Aorta (tissue), 5 donors: Measurements from ENCODE around the gene TRIP6. TPM values are rescaled to one million over a fixed set of nuclear protein-coding genes. Genes with fewer than 3 reads are reported as not detected.
A peak's percentile ranks its signal among the peaks of the same experiment; 100 is the strongest.

Source experiments
- ATAC-seq: fragments of 200-7000 bp; cut with Tn5 transposase; one replicate; pipeline ENCODE4 v1.9.1; 2022; ENCODE audit warnings: moderate library complexity; ENCODE audit not compliant: low FRiP score
- DNase-seq, 2 donors: peaks; one replicate each; pipeline ENCODE4 v3.0.0-alpha.2; 2020
- H3K27ac ChIP-seq, 2 donors: one replicate each; pipeline ENCODE4 v1.5.1; 2013; ENCODE audit warnings: low read length in 2 of 2, mild to moderate bottlenecking in 2 of 2, moderate library complexity in 2 of 2, control low read depth in 1 of 2, inconsistent platforms in 1 of 2, low read depth in 1 of 2
- H3K27me3 ChIP-seq, 2 donors: one replicate each; pipeline ENCODE4 v1.6.1; 2013; ENCODE audit warnings: control low read depth in 1 of 2, low read length in 1 of 2, mild to moderate bottlenecking in 1 of 2, moderate library complexity in 1 of 2; ENCODE audit not compliant: insufficient read depth in 2 of 2, control insufficient read depth in 1 of 2
- H3K36me3 ChIP-seq, 2 donors: one replicate each; pipeline ENCODE4 v1.6.1; 2013; ENCODE audit warnings: control low read depth in 1 of 2, low read length in 1 of 2, mild to moderate bottlenecking in 1 of 2; ENCODE audit not compliant: insufficient read depth in 2 of 2, control insufficient read depth in 1 of 2
- H3K4me1 ChIP-seq, 2 donors: one replicate each; pipeline ENCODE4 v1.6.1; 2013; ENCODE audit warnings: low read length in 2 of 2, control low read depth in 1 of 2, mild to moderate bottlenecking in 1 of 2, moderate library complexity in 1 of 2; ENCODE audit not compliant: insufficient read depth in 2 of 2, control insufficient read depth in 1 of 2
- H3K4me3 ChIP-seq, 2 donors: one replicate each; pipeline ENCODE4 v1.5.1; 2013; ENCODE audit warnings: low read length in 2 of 2, control low read depth in 1 of 2, mild to moderate bottlenecking in 1 of 2
- H3K9me3 ChIP-seq: one replicate; pipeline ENCODE4 v1.6.1; 2013; ENCODE audit warnings: mild to moderate bottlenecking, low read length; ENCODE audit not compliant: control insufficient read depth
- WGBS, 2 donors: extraction: QIAGEN DNeasy Blood & Tissue Kit; methylation state at CpG; one replicate each; pipeline ENCODE4 v1.1.7; 2013; 5-methylcytosine and 5-hydroxymethylcytosine counted together
- intact Hi-C, 2 donors: fragments of 100-400 bp; cut with DNase I; formaldehyde crosslinking; loops; one replicate each; pipeline versions ENCODE4 v1.14.2 to v1.15.0; 2022
- polyA plus RNA-seq, 2 donors: library from polyadenylated mRNA; stranded (reverse); fragments of 200-250 nt; gene quantifications; one replicate each; pipeline ENCODE4 v1.2.3, GENCODE V29; 2013
- total RNA-seq, 2 donors: library from RNA; stranded (reverse); fragmentation: NEBNext Ultra II Directional; extraction: Animal tissue kit (Norgen Biotek cat#: 25700); gene quantifications; one replicate each; pipeline ENCODE4 v1.2.1, GENCODE V29; 2021
- donor health status: healthy with polysubstance abuse.
- donor health status: Bipolar disorder and iron deficiency.
- donor health status: DM: no; HTN: no; CAD: no.
- donor health status: DM: no; HTN: no; CAD: no.
- donor health status: DM: yes; HTN: yes; CAD: no.

Gene TRIP6
- total and polyA plus RNA-seq, 4 donors, result 39.3 to 136 (median 78.8) TPM

DNA sequence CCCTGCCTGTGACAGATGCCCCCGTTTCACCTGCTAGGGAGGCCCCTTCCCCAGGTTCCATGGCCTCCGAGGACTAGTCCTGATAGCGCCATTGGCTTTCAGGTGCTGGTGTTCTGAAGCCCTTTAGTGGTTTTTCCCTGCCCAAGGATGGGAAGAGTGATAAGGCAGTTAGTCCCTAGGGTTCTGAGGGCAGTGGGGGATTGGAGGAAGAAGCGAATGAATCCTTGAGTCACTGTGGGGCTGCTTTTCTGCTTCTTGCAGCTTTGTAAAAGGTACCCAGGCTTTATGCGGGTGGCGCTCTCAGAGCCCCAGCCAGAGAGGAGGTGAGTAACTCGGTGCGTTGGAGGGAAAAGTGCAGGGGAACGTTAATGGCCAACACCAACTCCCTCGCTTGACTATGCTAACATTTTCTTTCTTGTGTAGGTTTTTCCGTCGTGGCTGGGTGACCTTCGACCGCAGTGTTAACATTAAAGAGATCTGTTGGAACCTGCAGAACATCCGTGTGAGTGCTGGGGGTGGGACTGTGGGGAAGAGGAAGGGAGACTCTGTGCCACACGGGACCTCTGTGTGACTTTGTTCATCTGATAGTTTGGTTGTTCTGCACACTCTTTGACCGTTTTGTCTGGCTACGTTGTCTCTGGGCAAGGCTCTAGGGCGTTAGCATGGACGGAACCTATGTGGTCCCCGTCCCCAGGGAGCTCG lies 18.4 kb downstream of the TRIP6 start:
- 79 to 82% methylated on average over 22 of the region's 22 CpGs for WGBS, 2 donors
- DNase-seq, result no peak
- Histone ChIP-seq H3K4me1 (no peaks in the 10 kb centered on the region), H3K27me3 (no peaks in the 10 kb centered on the region), H3K27ac (no peak overlapping the region), H3K9me3 (no peaks in the 10 kb centered on the region), H3K4me3 (no peak overlapping the region), H3K36me3 (peaks cover 2 to 14% of the 10 kb centered on the region in 2 donors)
- intact Hi-C loops, result no loop called here
- ATAC-seq, result no peak

GRCh38 chr7:100886142-100886935 lies 19.2 kb downstream of the TRIP6 start:
- H3K4me3 ChIP-seq, result no peak overlapping the region
- ATAC-seq (no peak), DNase-seq (no peak)
- H3K9me3 ChIP-seq, result no peaks in the 10 kb centered on the region
- no peak overlapping the region for H3K27ac ChIP-seq
- no peaks in the 10 kb centered on the region for H3K4me1 ChIP-seq
- H3K36me3 ChIP-seq, result peaks cover 2 to 14% of the 10 kb centered on the region in 2 donors
- WGBS, 2 donors, result 85 to 89% methylated on average over 27 of the region's 27 CpGs
- H3K27me3 ChIP-seq, result no peaks in the 10 kb centered on the region
- intact Hi-C loops, result no loop called here

GRCh38 chr7:100886936-100887515 lies 19.8 kb downstream of the TRIP6 start:
- Histone ChIP-seq H3K36me3 (peaks cover 2 to 14% of the 10 kb centered on the region in 2 donors), H3K9me3 (no peaks in the 10 kb centered on the region), H3K4me3 (no peak overlapping the region), H3K27me3 (no peaks in the 10 kb centered on the region), H3K27ac (no peak overlapping the region), H3K4me1 (no peaks in the 10 kb centered on the region)
- 84 to 87% methylated on average over 25 of the region's 25 CpGs for WGBS, 2 donors
- intact Hi-C loops, result no loop called here
- DNase-seq, result no peak
- ATAC-seq, result no peak

DNA sequence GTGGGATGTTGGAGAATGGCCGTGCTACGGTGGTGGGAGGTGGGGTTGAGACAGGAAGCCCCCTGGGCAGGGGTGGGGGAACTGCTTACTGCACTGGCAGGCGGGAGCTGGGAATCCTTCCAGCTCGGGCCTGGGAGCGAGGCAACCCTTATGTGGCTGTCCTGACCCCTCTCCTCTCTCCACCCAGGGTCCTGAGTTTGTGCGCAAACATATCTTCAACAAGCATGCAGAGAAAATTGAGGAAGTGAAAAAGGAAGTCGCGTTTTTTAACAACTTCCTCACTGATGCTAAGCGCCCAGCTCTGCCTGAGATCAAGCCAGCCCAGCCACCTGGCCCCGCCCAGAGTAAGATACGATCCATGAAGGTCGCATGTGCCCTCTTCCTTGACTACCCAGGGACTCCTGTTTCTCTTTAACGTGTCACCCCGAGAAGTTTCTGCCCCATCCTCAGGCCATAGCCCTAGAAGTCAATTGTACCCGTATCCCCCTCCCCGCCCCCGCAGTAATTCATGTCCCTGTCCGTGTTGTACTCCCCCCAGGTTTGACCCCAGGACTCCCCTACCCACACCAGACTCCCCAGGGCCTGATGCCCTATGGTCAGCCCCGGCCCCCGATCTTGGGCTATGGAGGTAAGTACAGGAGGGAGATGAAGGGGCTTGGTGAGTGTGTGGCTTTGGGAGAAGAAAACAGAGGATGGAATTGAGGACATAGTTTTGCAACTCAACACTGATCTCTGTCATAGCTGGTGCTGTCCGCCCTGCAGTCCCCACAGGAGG lies 20.5 kb downstream of the TRIP6 start:
- ATAC-seq (no peak), DNase-seq (no peak)
- Histone ChIP-seq H3K4me1 (no peaks in the 10 kb centered on the region), H3K9me3 (no peaks in the 10 kb centered on the region), H3K4me3 (no peak overlapping the region), H3K36me3 (peaks cover 2 to 14% of the 10 kb centered on the region in 2 donors), H3K27me3 (no peaks in the 10 kb centered on the region), H3K27ac (no peak overlapping the region)
- 72 to 74% methylated on average over 21 of the region's 21 CpGs for WGBS, 2 donors
- intact Hi-C loops, result no loop called here

- ATAC-seq (no peak), DNase-seq (no peak)
- Histone ChIP-seq H3K27me3 (no peaks in the 10 kb centered on the region), H3K9me3 (no peaks in the 10 kb centered on the region), H3K4me1 (no peaks in the 10 kb centered on the region), H3K36me3 (peaks cover 2 to 14% of the 10 kb centered on the region in 2 donors), H3K4me3 (no peak overlapping the region), H3K27ac (no peak overlapping the region)
- 69 to 71% methylated on average over 18 of the region's 18 CpGs for WGBS, 2 donors
- intact Hi-C loops, result no loop called here
Observed at GRCh38 chr7:100888291-100888987, 21.3 kb downstream of the TRIP6 start.

DNA sequence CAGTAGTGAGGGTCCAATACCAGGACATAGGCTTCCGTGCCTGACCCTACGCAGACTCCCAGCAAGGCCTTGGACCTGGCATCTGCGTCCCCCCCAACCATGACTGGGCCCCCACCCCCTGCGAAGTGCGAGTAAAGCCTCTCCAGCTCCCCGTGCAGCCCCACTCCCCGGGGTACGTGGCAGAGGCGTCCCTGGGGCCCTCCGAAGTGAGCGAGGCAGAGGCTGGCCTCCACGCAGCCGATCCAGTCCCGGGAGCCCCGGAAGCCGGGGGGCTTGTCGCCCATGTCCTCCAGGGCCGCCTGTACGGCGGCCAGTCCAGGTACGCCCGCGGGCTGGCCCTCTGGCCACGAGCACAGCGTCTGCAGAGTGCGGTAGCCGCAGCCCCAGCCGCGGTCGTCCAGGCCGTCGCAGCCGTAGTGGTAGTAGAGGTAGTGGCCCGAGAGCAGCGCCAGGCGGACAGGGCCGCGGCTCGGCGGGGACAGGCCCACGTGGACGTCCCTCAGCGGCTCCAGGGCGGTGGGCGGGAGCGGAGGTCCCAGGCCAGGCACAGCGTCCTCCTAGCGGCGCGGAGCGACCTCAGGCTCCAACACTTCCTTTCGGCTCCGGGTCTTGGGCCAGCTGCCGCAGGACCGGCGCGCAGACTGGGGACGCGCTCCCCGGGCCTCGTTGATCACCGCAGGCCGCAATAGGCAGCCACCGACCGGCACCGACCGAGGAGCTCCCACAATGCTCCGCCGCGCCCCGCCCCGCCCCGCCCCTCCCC lies 22.0 kb downstream of the TRIP6 start, which contains the start of gene UFSP1:
Gene UFSP1, minus strand, starts transcription at position 728 of the 763 bp plus-strand sequence. Its CDS starts 444 bp downstream, at position 284.
- no peaks in the 10 kb centered on the region for H3K9me3 ChIP-seq
- no peaks in the 10 kb centered on the region for H3K27me3 ChIP-seq
- no peaks in the 10 kb centered on the region for H3K4me1 ChIP-seq
- WGBS, 2 donors, result 2% methylated on average over 63 to 73 of the region's 73 CpGs
- ATAC-seq (peak; percentile 72), DNase-seq (no peak)
- peaks cover under 1 to 14% of the 10 kb centered on the region in 2 donors for H3K36me3 ChIP-seq
- peak within 1 kb of the TSS in 1 of 2 donors; percentile 52 for H3K27ac ChIP-seq
- intact Hi-C loops, result no loop called here
- peak within 1 kb of the TSS; percentile 11 to 35 for H3K4me3 ChIP-seq

GRCh38 chr7:100890653-100891567 lies 23.7 kb downstream of the TRIP6 start:
- intact Hi-C loops, result loop anchor here in 1 of 2 donors (5.0 to 10.0 kb wide), 2 partner anchors 186 to 274 kb away; partner anchors contain the start of gene VGF
- no peaks in the 10 kb centered on the region for H3K4me1 ChIP-seq

More at GRCh38 chr7:100890653-100891567, 23.7 kb downstream of the TRIP6 start:
- Histone ChIP-seq H3K4me3 (no peak overlapping the region), H3K9me3 (no peaks in the 10 kb centered on the region), H3K27ac (no peak overlapping the region), H3K36me3 (peaks cover 0 to 9% of the 10 kb centered on the region in 2 donors), H3K27me3 (no peaks in the 10 kb centered on the region)
- 25 to 27% methylated on average over 38 to 43 of the region's 43 CpGs for WGBS, 2 donors
- DNase-seq, result no peak
- ATAC-seq, result no peak
